ENCODE data around the gene MORC2.
A peak's percentile ranks its signal among the peaks of the same experiment; 100 is the strongest.

- TF ChIP-seq REST (IDR thresholded peaks at IDR 0.05; ENCODE audit: insufficient read depth in 1 of 2, low read depth in 2 of 2, low read length in 2 of 2) = no peak
- no peak for TF ChIP-seq TAF1 (IDR thresholded peaks at IDR 0.05; ENCODE audit: borderline replicate concordance, insufficient read depth, low read length)
- peak; percentile 41; the same call in 1 of the 2 replicates for TF ChIP-seq SIN3A (IDR thresholded peaks at IDR 0.05; ENCODE audit: borderline replicate concordance, insufficient read depth, low read length)
- TF ChIP-seq POLR2AphosphoS5 (IDR thresholded peaks at IDR 0.05; ENCODE audit: low read depth, low read length) = no peak
- peak; percentile 5 for TF ChIP-seq FOXP2 (optimal IDR thresholded peaks at IDR 0.05; ENCODE audit: borderline replicate concordance, extremely low read depth, extremely low read length, insufficient read depth)
Measured at GRCh38 chr22:30969532-30970355, 1.2 kb upstream of the MORC2 start.

Data from PFSK-1 (cell line).